Ectodermal cell (in vitro differentiated cells): ENCODE measurements around the gene KAZN.

Experiments
- H3K27ac ChIP-seq: 2 replicates; pipeline ENCODE4 v1.7.0; 2013; ENCODE audit warnings: mild to moderate bottlenecking, low read depth, low read length; ENCODE audit not compliant: insufficient read depth, poor library complexity, severe bottlenecking
- H3K27me3 ChIP-seq: 2 replicates; pipeline ENCODE4 v1.7.0; 2013; ENCODE audit warnings: mild to moderate bottlenecking, low read length; ENCODE audit not compliant: insufficient read depth, control insufficient read depth, poor library complexity, severe bottlenecking
- H3K36me3 ChIP-seq: one replicate; pipeline ENCODE4 v1.7.0; 2013; ENCODE audit warnings: low read length; ENCODE audit not compliant: control insufficient read depth, insufficient read depth
- H3K4me1 ChIP-seq: one replicate; pipeline ENCODE4 v1.7.0; 2013; ENCODE audit warnings: low read length; ENCODE audit not compliant: control insufficient read depth, insufficient read depth
- H3K4me3 ChIP-seq: 2 replicates; pipeline ENCODE4 v1.7.0; 2013; ENCODE audit warnings: low read depth, low read length, control low read depth; ENCODE audit not compliant: insufficient read depth
- H3K9me3 ChIP-seq: 2 replicates; pipeline ENCODE4 v1.7.0; 2013; ENCODE audit warnings: mild to moderate bottlenecking, low read length, moderate library complexity; ENCODE audit not compliant: control insufficient read depth
- WGBS, 2 experiments: methylation state at CpG; one replicate each; pipeline ENCODE4 v1.1.7; 2013; ENCODE audit warnings: missing lambda C conversion rate in 2 of 2; 5-methylcytosine and 5-hydroxymethylcytosine counted together

KAZN gene

GRCh38 chr1:14929547-14930246 lies 331.2 kb downstream of the KAZN start:
- Histone ChIP-seq H3K27ac (no peak overlapping the region), H3K27me3 (peaks cover 27% of the 10 kb centered on the region), H3K4me3 (no peak overlapping the region), H3K9me3 (no peaks in the 10 kb centered on the region), H3K4me1 (peaks cover 10% of the 10 kb centered on the region), H3K36me3 (no peaks in the 10 kb centered on the region)
- 94 to 95% methylated on average over 22 of the region's 22 CpGs for WGBS, 2 experiments

- no peaks in the 10 kb centered on the region for H3K36me3 ChIP-seq
- H3K4me1 ChIP-seq, result peaks cover 8% of the 10 kb centered on the region
- H3K27ac ChIP-seq, result no peak overlapping the region
- H3K27me3 ChIP-seq, result peaks cover 20% of the 10 kb centered on the region
- H3K9me3 ChIP-seq, result no peaks in the 10 kb centered on the region
- no peak overlapping the region for H3K4me3 ChIP-seq
- 86 to 88% methylated on average over 15 of the region's 15 CpGs for WGBS, 2 experiments
These were observed 331.9 kb downstream of the KAZN start for GRCh38 chr1:14930247-14930965.

- Histone ChIP-seq H3K4me1 (peaks cover 9% of the 10 kb centered on the region), H3K36me3 (no peaks in the 10 kb centered on the region), H3K27ac (no peak overlapping the region), H3K4me3 (no peak overlapping the region), H3K9me3 (no peaks in the 10 kb centered on the region), H3K27me3 (peaks cover 3% of the 10 kb centered on the region)
- WGBS, 2 experiments, result 86 to 87% methylated on average over 18 of the region's 18 CpGs
These were observed 333.7 kb downstream of the KAZN start for GRCh38 chr1:14932034-14932638.

- no peaks in the 10 kb centered on the region for H3K36me3 ChIP-seq
- 92 to 93% methylated on average over 7 of the region's 7 CpGs for WGBS, 2 experiments
- H3K27me3 ChIP-seq, result no peaks in the 10 kb centered on the region
- no peaks in the 10 kb centered on the region for H3K9me3 ChIP-seq
- H3K27ac ChIP-seq, result no peak overlapping the region
- H3K4me3 ChIP-seq, result no peak overlapping the region
- H3K4me1 ChIP-seq, result peaks cover 9% of the 10 kb centered on the region
These were observed 336.4 kb downstream of the KAZN start for GRCh38 chr1:14934867-14935266.

- no peaks in the 10 kb centered on the region for H3K27me3 ChIP-seq
- no peaks in the 10 kb centered on the region for H3K36me3 ChIP-seq
- WGBS, 2 experiments, result 88 to 90% methylated on average over 6 of the region's 6 CpGs
- peak overlapping the region; percentile 2 for H3K27ac ChIP-seq
- H3K4me3 ChIP-seq, result no peak overlapping the region
- H3K9me3 ChIP-seq, result no peaks in the 10 kb centered on the region
- H3K4me1 ChIP-seq, result peaks cover 9% of the 10 kb centered on the region
These were observed 338.3 kb downstream of the KAZN start for GRCh38 chr1:14936815-14937214.

- Histone ChIP-seq H3K4me1 (peaks cover 10% of the 10 kb centered on the region), H3K4me3 (no peak overlapping the region), H3K9me3 (no peaks in the 10 kb centered on the region), H3K27me3 (no peaks in the 10 kb centered on the region), H3K36me3 (no peaks in the 10 kb centered on the region), H3K27ac (no peak overlapping the region)
- WGBS, 2 experiments, result 80 to 86% methylated on average over 11 of the region's 11 CpGs
These were observed 338.9 kb downstream of the KAZN start for GRCh38 chr1:14937288-14937949.

- no peak overlapping the region for H3K4me3 ChIP-seq
- H3K9me3 ChIP-seq, result no peaks in the 10 kb centered on the region
- no peaks in the 10 kb centered on the region for H3K27me3 ChIP-seq
- H3K27ac ChIP-seq, result no peak overlapping the region
- 92 to 93% methylated on average over 9 of the region's 9 CpGs for WGBS, 2 experiments
- H3K4me1 ChIP-seq, result peaks cover 24% of the 10 kb centered on the region
- no peaks in the 10 kb centered on the region for H3K36me3 ChIP-seq
These were observed 341.2 kb downstream of the KAZN start for GRCh38 chr1:14939527-14940284.

- H3K9me3 ChIP-seq, result no peaks in the 10 kb centered on the region
- no peaks in the 10 kb centered on the region for H3K27me3 ChIP-seq
- H3K27ac ChIP-seq, result no peak overlapping the region
- H3K36me3 ChIP-seq, result no peaks in the 10 kb centered on the region
- 55 to 58% methylated on average over 7 of the region's 7 CpGs for WGBS, 2 experiments
- H3K4me3 ChIP-seq, result no peak overlapping the region
- peaks cover 24% of the 10 kb centered on the region for H3K4me1 ChIP-seq
These were observed 341.9 kb downstream of the KAZN start for GRCh38 chr1:14940285-14940870.

GRCh38 chr1:14941864-14942263 lies 343.4 kb downstream of the KAZN start:
- WGBS, 2 experiments, result 93 to 94% methylated on average over 9 of the region's 9 CpGs
- Histone ChIP-seq H3K36me3 (no peaks in the 10 kb centered on the region), H3K4me1 (peaks cover 26% of the 10 kb centered on the region), H3K4me3 (no peak overlapping the region), H3K27ac (no peak overlapping the region), H3K9me3 (no peaks in the 10 kb centered on the region), H3K27me3 (no peaks in the 10 kb centered on the region)
